IMR-90 (cell line): ENCODE data around the gene SP3.

Source experiments
- BHLHE40 ChIP-seq: fragments of 150-350 bp; IDR thresholded peaks from 2 replicates; pipeline ENCODE4 v1.6.1; 2016; ENCODE audit warnings: mild to moderate bottlenecking, low read depth, low read length
- CEBPB ChIP-seq: IDR thresholded peaks from 2 replicates; pipeline ENCODE4 v1.6.1; 2012; ENCODE audit warnings: low read depth, low read length, improper control_type of control experiment
- CHD1 ChIP-seq: IDR thresholded peaks from 2 replicates; pipeline ENCODE4 v1.6.1; 2012; ENCODE audit warnings: low read depth, low read length, improper control_type of control experiment
- CTCF ChIP-seq: conservative IDR thresholded peaks from 2 replicates; pipeline ENCODE4 v1.5.1; 2012; ENCODE audit warnings: mild to moderate bottlenecking, low read depth, low read length, improper control_type of control experiment
- FOS ChIP-seq: fragments of 150-350 bp; IDR thresholded peaks from 2 replicates; pipeline ENCODE4 v1.6.1; 2016; ENCODE audit warnings: low read depth, low read length
- MAZ ChIP-seq: IDR thresholded peaks from 2 replicates; pipeline ENCODE4 v1.6.1; 2012; ENCODE audit warnings: low read depth, mild to moderate bottlenecking, low read length, improper control_type of control experiment, moderate library complexity, borderline replicate concordance
- MXI1 ChIP-seq: IDR thresholded peaks from 2 replicates; pipeline ENCODE4 v1.6.1; 2012; ENCODE audit warnings: low read depth, mild to moderate bottlenecking, low read length, moderate library complexity, borderline replicate concordance
- POLR2A ChIP-seq: IDR thresholded peaks from 2 replicates; pipeline ENCODE4 v1.6.1; 2012; ENCODE audit warnings: mild to moderate bottlenecking, low read depth, low read length
- RAD21 ChIP-seq: IDR thresholded peaks from 2 replicates; pipeline ENCODE4 v1.6.1; 2012; ENCODE audit warnings: low read length, improper control_type of control experiment
- RFX5 ChIP-seq: IDR thresholded peaks from 2 replicates; pipeline ENCODE4 v1.8.0; 2012; ENCODE audit warnings: low read depth, mild to moderate bottlenecking, low read length, moderate library complexity
- SMC3 ChIP-seq: fragments of 150-350 bp; IDR thresholded peaks from 2 replicates; pipeline ENCODE4 v1.6.1; 2016; ENCODE audit warnings: low read depth, mild to moderate bottlenecking, antibody characterized with exemption, low read length, moderate library complexity
- TF ChIP-seq, protein P1 (sequence below): fragments of 150-350 bp; IDR thresholded peaks from 2 replicates; pipeline ENCODE4 v1.6.1; 2017; ENCODE audit warnings: mild to moderate bottlenecking, antibody characterized with exemption, low read length, low read depth

GRCh38 chr2:173979751-173980351, 14.7 kb upstream of the SP3 start:
- TF ChIP-seq CTCF (no peak), POLR2A (no peak), FOS (no peak), BHLHE40 (no peak), MAZ (no peak), SMC3 (no peak), CEBPB (peak; percentile 45; the same call in 1 of the 2 replicates), RAD21 (no peak), RFX5 (no peak), MXI1 (no peak), CHD1 (no peak)
- TF ChIP-seq, protein P1, sequence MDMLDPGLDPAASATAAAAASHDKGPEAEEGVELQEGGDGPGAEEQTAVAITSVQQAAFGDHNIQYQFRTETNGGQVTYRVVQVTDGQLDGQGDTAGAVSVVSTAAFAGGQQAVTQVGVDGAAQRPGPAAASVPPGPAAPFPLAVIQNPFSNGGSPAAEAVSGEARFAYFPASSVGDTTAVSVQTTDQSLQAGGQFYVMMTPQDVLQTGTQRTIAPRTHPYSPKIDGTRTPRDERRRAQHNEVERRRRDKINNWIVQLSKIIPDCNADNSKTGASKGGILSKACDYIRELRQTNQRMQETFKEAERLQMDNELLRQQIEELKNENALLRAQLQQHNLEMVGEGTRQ = no peak
